ENCODE data around the gene MAP4K5.

- TF ChIP-seq CTCF (IDR thresholded peaks at IDR 0.05), result no peak
- TF ChIP-seq SP1 (CRISPR knock-in tag; conservative IDR thresholded peaks at IDR 0.05), result no peak
- no peak for TF ChIP-seq NR2C2 (CRISPR knock-in tag; IDR thresholded peaks at IDR 0.05)
- TF ChIP-seq PRDM15 (CRISPR knock-in tag; IDR thresholded peaks at IDR 0.05), result no peak
- TF ChIP-seq, protein P1, sequence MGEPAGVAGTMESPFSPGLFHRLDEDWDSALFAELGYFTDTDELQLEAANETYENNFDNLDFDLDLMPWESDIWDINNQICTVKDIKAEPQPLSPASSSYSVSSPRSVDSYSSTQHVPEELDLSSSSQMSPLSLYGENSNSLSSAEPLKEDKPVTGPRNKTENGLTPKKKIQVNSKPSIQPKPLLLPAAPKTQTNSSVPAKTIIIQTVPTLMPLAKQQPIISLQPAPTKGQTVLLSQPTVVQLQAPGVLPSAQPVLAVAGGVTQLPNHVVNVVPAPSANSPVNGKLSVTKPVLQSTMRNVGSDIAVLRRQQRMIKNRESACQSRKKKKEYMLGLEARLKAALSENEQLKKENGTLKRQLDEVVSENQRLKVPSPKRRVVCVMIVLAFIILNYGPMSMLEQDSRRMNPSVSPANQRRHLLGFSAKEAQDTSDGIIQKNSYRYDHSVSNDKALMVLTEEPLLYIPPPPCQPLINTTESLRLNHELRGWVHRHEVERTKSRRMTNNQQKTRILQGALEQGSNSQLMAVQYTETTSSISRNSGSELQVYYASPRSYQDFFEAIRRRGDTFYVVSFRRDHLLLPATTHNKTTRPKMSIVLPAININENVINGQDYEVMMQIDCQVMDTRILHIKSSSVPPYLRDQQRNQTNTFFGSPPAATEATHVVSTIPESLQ (CRISPR knock-in tag; IDR thresholded peaks at IDR 0.05), result no peak
These were observed 154.8 kb downstream of the MAP4K5 start for GRCh38 chr14:50377550-50378085.
